ENCODE data around the gene RNASET2. TPM values are rescaled to one million over a fixed set of nuclear protein-coding genes. Genes with fewer than 3 reads are reported as not detected.

RNASET2 gene
- total and polyA plus RNA-seq, 10 of the 15 experiments (the other 5 are each of a cell fraction or from before 2014, with no cell fraction given): 5.5 to 225 (median 50.2) TPM

DNA sequence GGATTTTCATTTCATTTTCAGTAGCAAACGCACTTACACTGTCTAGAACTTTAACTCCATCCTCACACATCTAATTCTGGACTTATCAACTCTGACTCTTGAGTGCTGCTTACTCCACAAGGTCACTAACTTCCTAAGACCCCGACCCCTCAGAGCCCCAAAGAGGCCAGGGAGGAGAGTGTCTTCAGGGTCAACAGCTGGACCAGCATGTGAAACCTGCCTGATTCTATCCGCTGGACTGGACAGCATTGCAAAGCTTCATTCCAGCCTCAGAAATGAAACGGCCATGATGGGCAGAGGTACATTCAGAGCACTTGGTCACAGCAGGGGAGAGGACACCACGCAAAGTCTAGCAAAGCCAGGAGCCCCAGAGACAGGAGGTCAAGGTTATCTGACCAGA lies 9.1 kb downstream of the RNASET2 start:
- peaks cover 31% of the 10 kb centered on the region for H3K4me1 ChIP-seq (ENCODE audit: control insufficient read depth, insufficient read depth, low read length)
- H3K9me3 ChIP-seq (replicated peaks; ENCODE audit: control insufficient read depth, insufficient read depth, low read length): no peaks in the 10 kb centered on the region
- no peaks in the 10 kb centered on the region for H4K20me1 ChIP-seq (ENCODE audit: control insufficient read depth, insufficient read depth)
- intact Hi-C loops (cut with micrococcal nuclease; ENCODE audit: unreplicated experiment): no loop called here
- no peaks in the 10 kb centered on the region for H3K27me3 ChIP-seq (replicated peaks in 1 of 2; ENCODE audit: control insufficient read depth in 2 of 2, insufficient read depth in 2 of 2, low read length in 1 of 2)
- no peak overlapping the region for H3K27ac ChIP-seq (ENCODE audit: control insufficient read depth, insufficient read depth)
- in situ Hi-C loops (cut with MboI): no loop called here
- ATAC-seq (no peak), FAIRE-seq (no peak), DNase-seq (ENCODE audit: low read depth, low spot score) (no peak)
- no peak overlapping the region for H2AFZ ChIP-seq (ENCODE audit: control insufficient read depth, low read depth, low read length)
- ChIA-PET POLR2A (no interaction called here), RAD21 (ENCODE audit: unreplicated experiment) (no interaction called here), SMC1A (ENCODE audit: uncharacterized antibody, unreplicated experiment) (interaction anchor here (0.9 kb wide), 1 partner anchor 114 kb away, joined by 3 read pairs; no protein-coding TSS in a partner anchor), CTCF (no interaction called here)
- H3K36me3 ChIP-seq (ENCODE audit: control insufficient read depth in 2 of 2, insufficient read depth in 2 of 2, low read length in 1 of 2): peaks cover 23 to 24% of the 10 kb centered on the region in 2 experiments
- no peak overlapping the region for H3K4me3 ChIP-seq
- BruUV-seq (replicated peaks): no TSS peak
- H3K4me2 ChIP-seq (ENCODE audit: control insufficient read depth, insufficient read depth): no peak overlapping the region
- 95% methylated on average over 5 of the region's 5 CpGs for WGBS (ENCODE audit: insufficient coverage, insufficient replicate concordance, low lambda C conversion rate, missing lambda C conversion rate)
- peaks cover 29% of the 10 kb centered on the region for H3K79me2 ChIP-seq (ENCODE audit: control insufficient read depth, insufficient read depth, low read length)
- H3K9ac ChIP-seq (ENCODE audit: control insufficient read depth, insufficient read depth, low read length): no peak overlapping the region
- TF ChIP-seq MYB (IDR thresholded peaks at IDR 0.05; ENCODE audit: borderline replicate concordance, low read depth, low read length) (no peak), ETV6 (conservative IDR thresholded peaks at IDR 0.05 in 1 of 2, IDR thresholded peaks at IDR 0.05 in 1 of 2; ENCODE audit: borderline replicate concordance in 1 of 2, low read depth in 1 of 2) (no peak), ZSCAN29 (IDR thresholded peaks at IDR 0.05) (no peak), ZZZ3 (IDR thresholded peaks at IDR 0.05; ENCODE audit: control insufficient read depth, insufficient read length, low read depth) (no peak), SMC3 (IDR thresholded peaks at IDR 0.05; ENCODE audit: borderline replicate concordance, low read length) (no peak), MTA2 (IDR thresholded peaks at IDR 0.05; ENCODE audit: low read depth) (no peak), KLF5 (IDR thresholded peaks at IDR 0.05; ENCODE audit: partially characterized antibody) (no peak), GATAD2B (conservative IDR thresholded peaks at IDR 0.05; ENCODE audit: low read depth) (no peak), ZNF274 (IDR thresholded peaks at IDR 0.05; ENCODE audit: insufficient read depth, insufficient read length) (no peak), IKZF1 (conservative IDR thresholded peaks at IDR 0.05) (no peak), SMAD1 (IDR thresholded peaks at IDR 0.05; ENCODE audit: low read depth, partially characterized antibody) (no peak), RB1 (IDR thresholded peaks at IDR 0.05; ENCODE audit: borderline replicate concordance) (no peak), DPF2 (IDR thresholded peaks at IDR 0.05) (no peak), NFYA (IDR thresholded peaks at IDR 0.05; ENCODE audit: borderline replicate concordance, low read depth, low read length) (no peak), CBFB (IDR thresholded peaks at IDR 0.05; ENCODE audit: low read depth) (no peak)
- TF ChIP-seq, protein P1, sequence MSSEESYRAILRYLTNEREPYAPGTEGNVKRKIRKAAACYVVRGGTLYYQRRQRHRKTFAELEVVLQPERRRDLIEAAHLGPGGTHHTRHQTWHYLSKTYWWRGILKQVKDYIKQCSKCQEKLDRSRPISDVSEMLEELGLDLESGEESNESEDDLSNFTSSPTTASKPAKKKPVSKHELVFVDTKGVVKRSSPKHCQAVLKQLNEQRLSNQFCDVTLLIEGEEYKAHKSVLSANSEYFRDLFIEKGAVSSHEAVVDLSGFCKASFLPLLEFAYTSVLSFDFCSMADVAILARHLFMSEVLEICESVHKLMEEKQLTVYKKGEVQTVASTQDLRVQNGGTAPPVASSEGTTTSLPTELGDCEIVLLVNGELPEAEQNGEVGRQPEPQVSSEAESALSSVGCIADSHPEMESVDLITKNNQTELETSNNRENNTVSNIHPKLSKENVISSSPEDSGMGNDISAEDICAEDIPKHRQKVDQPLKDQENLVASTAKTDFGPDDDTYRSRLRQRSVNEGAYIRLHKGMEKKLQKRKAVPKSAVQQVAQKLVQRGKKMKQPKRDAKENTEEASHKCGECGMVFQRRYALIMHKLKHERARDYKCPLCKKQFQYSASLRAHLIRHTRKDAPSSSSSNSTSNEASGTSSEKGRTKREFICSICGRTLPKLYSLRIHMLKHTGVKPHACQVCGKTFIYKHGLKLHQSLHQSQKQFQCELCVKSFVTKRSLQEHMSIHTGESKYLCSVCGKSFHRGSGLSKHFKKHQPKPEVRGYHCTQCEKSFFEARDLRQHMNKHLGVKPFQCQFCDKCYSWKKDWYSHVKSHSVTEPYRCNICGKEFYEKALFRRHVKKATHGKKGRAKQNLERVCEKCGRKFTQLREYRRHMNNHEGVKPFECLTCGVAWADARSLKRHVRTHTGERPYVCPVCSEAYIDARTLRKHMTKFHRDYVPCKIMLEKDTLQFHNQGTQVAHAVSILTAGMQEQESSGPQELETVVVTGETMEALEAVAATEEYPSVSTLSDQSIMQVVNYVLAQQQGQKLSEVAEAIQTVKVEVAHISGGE (CRISPR knock-in tag; IDR thresholded peaks at IDR 0.05): no peak
- TF ChIP-seq, protein P2, sequence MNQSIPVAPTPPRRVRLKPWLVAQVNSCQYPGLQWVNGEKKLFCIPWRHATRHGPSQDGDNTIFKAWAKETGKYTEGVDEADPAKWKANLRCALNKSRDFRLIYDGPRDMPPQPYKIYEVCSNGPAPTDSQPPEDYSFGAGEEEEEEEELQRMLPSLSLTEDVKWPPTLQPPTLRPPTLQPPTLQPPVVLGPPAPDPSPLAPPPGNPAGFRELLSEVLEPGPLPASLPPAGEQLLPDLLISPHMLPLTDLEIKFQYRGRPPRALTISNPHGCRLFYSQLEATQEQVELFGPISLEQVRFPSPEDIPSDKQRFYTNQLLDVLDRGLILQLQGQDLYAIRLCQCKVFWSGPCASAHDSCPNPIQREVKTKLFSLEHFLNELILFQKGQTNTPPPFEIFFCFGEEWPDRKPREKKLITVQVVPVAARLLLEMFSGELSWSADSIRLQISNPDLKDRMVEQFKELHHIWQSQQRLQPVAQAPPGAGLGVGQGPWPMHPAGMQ (IDR thresholded peaks at IDR 0.05; ENCODE audit: borderline replicate concordance): no peak
- TF ChIP-seq, protein P3, sequence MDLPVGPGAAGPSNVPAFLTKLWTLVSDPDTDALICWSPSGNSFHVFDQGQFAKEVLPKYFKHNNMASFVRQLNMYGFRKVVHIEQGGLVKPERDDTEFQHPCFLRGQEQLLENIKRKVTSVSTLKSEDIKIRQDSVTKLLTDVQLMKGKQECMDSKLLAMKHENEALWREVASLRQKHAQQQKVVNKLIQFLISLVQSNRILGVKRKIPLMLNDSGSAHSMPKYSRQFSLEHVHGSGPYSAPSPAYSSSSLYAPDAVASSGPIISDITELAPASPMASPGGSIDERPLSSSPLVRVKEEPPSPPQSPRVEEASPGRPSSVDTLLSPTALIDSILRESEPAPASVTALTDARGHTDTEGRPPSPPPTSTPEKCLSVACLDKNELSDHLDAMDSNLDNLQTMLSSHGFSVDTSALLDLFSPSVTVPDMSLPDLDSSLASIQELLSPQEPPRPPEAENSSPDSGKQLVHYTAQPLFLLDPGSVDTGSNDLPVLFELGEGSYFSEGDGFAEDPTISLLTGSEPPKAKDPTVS (IDR thresholded peaks at IDR 0.05; ENCODE audit: low read depth, low read length): no peak

All from GM12878 (cell line).